Stomach (tissue), 4 donors: ENCODE measurements around the gene FETUB.
"Not testable (repeated sequence)": the region's sequence is repeated elsewhere in the genome, so short reads cannot be mapped to it uniquely, and the experiment has no call there.

Source experiments
- CTCF ChIP-seq, 7 experiments: fragments of 450-650 bp in 4 of 7; fragments of 200-600 bp in 3 of 7; sonication (generic) in 3 of 7; IDR thresholded peaks; one replicate each; pipeline ENCODE4 v1.5.1; 2016 to 2019; ENCODE audit warnings: antibody characterized with exemption in 7 of 7, control low read depth in 2 of 7, mild to moderate bottlenecking in 1 of 7
- EP300 ChIP-seq: sonication (generic); formaldehyde crosslinking; IDR thresholded peaks from one replicate; pipeline ENCODE4 v1.6.1; 2017; ENCODE audit warnings: antibody characterized with exemption
- POLR2AphosphoS5 ChIP-seq, 3 donors: sonication (generic); formaldehyde crosslinking; IDR thresholded peaks; one replicate each; pipeline ENCODE4 v1.6.1; 2016; ENCODE audit warnings: antibody characterized with exemption in 3 of 3

DNA sequence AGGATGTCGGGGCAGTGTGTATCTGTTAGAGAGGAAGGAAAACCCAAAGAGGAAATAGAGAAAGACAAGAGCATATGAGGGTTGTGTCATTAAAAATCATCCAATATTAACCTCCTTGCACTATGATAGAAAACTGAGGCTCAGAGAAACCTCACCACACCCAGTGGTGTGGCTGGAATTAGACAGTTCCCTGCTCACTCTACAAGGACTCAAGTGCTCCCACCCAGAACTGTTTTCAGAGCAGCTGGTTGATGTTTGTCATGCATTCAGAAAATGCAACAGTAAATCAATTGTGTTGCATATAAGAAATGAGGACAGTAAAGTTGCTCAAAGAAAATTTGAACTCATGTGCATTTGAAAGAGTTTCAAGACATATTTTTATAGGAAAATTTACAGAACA, 50.1 kb downstream of the FETUB start:
- not testable (repeated sequence) for TF ChIP-seq CTCF (IDR thresholded peaks at IDR 0.05); EP300; POLR2AphosphoS5 (IDR thresholded peaks at IDR 0.05)
